ENCODE results near the gene SIRPG. TPM values are rescaled to one million over a fixed set of nuclear protein-coding genes. Genes with fewer than 3 reads are reported as not detected.

The SIRPG gene
- polyA plus RNA-seq, 3 donors, result 0.15 to 0.52 (median 0.51) TPM

DNA sequence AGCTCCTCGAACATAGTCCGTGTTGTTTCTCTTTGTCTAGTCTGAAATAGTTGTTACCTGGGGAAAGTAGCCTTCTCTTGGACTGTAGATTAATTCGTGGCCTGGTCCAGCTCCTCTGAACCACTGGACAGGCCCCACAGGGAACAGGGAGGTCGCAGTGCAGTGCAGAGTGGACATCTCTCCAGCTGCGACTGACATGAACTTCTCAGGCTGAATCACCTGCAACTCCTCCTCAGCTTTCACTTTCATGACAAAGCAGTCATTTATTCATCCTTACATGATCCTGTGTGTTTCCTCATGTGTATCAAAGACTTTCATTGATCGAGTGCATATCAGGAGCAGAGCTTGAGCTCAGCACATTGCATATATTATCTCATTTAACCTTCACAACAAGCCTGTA is 19.1 kb upstream of the SIRPG start:
- H3K9ac ChIP-seq (ENCODE audit: insufficient read depth, low read length, poor library complexity, severe bottlenecking), result no peak overlapping the region
- H3K4me1 ChIP-seq (ENCODE audit: control insufficient read depth in 1 of 2, insufficient read depth in 2 of 2, low read length in 2 of 2), result peaks cover 3 to 9% of the 10 kb centered on the region in 2 donors
- no peak for DNase-seq
- peak overlapping the region in 1 of 7 donors; percentile 54 for H3K27ac Mint-ChIP-seq
- H3K36me3 ChIP-seq (replicated peaks in 1 of 2; ENCODE audit: control insufficient read depth in 1 of 2, insufficient read depth in 2 of 2, low read length in 2 of 2), result no peaks in the 10 kb centered on the region
- intact Hi-C loops (cut with micrococcal nuclease), result no loop called here
- peak overlapping the region in 1 of 2 donors; percentile 3 for H3K4me3 Mint-ChIP-seq
- H3K27me3 Mint-ChIP-seq (ENCODE audit: low read depth in 3 of 3), result peaks cover 1 to 21% (median 14%) of the 10 kb centered on the region in 3 donors
- WGBS (ENCODE audit: insufficient coverage), result 71% methylated on average over 3 of the region's 6 CpGs
- H3K9me3 ChIP-seq (replicated peaks in 1 of 2; ENCODE audit: control insufficient read depth in 1 of 2, insufficient read depth in 1 of 2, low read length in 2 of 2), result no peaks in the 10 kb centered on the region
- no peak for TF ChIP-seq CTCF (IDR thresholded peaks at IDR 0.05)
- no peaks in the 10 kb centered on the region for H3K9me3 Mint-ChIP-seq
- no peak overlapping the region for H3K27ac ChIP-seq (ENCODE audit: low read depth in 1 of 2, low read length in 2 of 2)
- peaks cover 13 to 14% of the 10 kb centered on the region in 2 donors for H3K27me3 ChIP-seq (ENCODE audit: control insufficient read depth in 2 of 2, insufficient read depth in 2 of 2, low read length in 2 of 2)
- peaks cover 10% of the 10 kb centered on the region for H3K4me1 Mint-ChIP-seq
- no peak overlapping the region for H3K4me3 ChIP-seq (replicated peaks in 1 of 3; ENCODE audit: low read depth in 2 of 3, low read length in 3 of 3)
- H4K20me1 ChIP-seq (ENCODE audit: insufficient read depth, low read length), result no peaks in the 10 kb centered on the region
- no peaks in the 10 kb centered on the region for H3K79me2 ChIP-seq (ENCODE audit: insufficient read depth, low read length)
- H3K4me2 ChIP-seq (replicated peaks; ENCODE audit: extremely low read depth, low read length, poor library complexity, severe bottlenecking), result no peak overlapping the region
- peaks cover 0 to 2% of the 10 kb centered on the region in 2 donors for H3K36me3 Mint-ChIP-seq
- no peak overlapping the region for H2AFZ ChIP-seq (ENCODE audit: insufficient read depth, low read depth, low read length, poor library complexity, severe bottlenecking)

GRCh38 chr20:1674990-1675780 is 17.6 kb upstream of the SIRPG start:
- H3K4me3 Mint-ChIP-seq, result no peak overlapping the region
- Histone ChIP-seq H3K27ac (ENCODE audit: low read depth in 1 of 2, low read length in 2 of 2) (no peak overlapping the region), H3K9ac (ENCODE audit: insufficient read depth, low read length, poor library complexity, severe bottlenecking) (no peak overlapping the region), H2AFZ (ENCODE audit: insufficient read depth, low read depth, low read length, poor library complexity, severe bottlenecking) (no peak overlapping the region), H3K9me3 (replicated peaks in 1 of 2; ENCODE audit: control insufficient read depth in 1 of 2, insufficient read depth in 1 of 2, low read length in 2 of 2) (no peaks in the 10 kb centered on the region), H3K4me2 (replicated peaks; ENCODE audit: extremely low read depth, low read length, poor library complexity, severe bottlenecking) (no peak overlapping the region), H3K27me3 (ENCODE audit: control insufficient read depth in 2 of 2, insufficient read depth in 2 of 2, low read length in 2 of 2) (peaks cover 13 to 14% of the 10 kb centered on the region in 2 donors), H3K79me2 (ENCODE audit: insufficient read depth, low read length) (no peaks in the 10 kb centered on the region), H3K4me3 (replicated peaks in 1 of 3; ENCODE audit: low read depth in 2 of 3, low read length in 3 of 3) (no peak overlapping the region), H3K36me3 (replicated peaks in 1 of 2; ENCODE audit: control insufficient read depth in 1 of 2, insufficient read depth in 2 of 2, low read length in 2 of 2) (no peaks in the 10 kb centered on the region), H4K20me1 (ENCODE audit: insufficient read depth, low read length) (no peaks in the 10 kb centered on the region), H3K4me1 (ENCODE audit: control insufficient read depth in 1 of 2, insufficient read depth in 2 of 2, low read length in 2 of 2) (no peaks in the 10 kb centered on the region)
- peaks cover 2% of the 10 kb centered on the region for H3K4me1 Mint-ChIP-seq
- peaks cover 1 to 25% (median 14%) of the 10 kb centered on the region in 3 donors for H3K27me3 Mint-ChIP-seq (ENCODE audit: low read depth in 3 of 3)
- TF ChIP-seq CTCF (IDR thresholded peaks at IDR 0.05), result no peak
- H3K27ac Mint-ChIP-seq, result no peak overlapping the region
- intact Hi-C loops (cut with micrococcal nuclease), result no loop called here
- no peaks in the 10 kb centered on the region for H3K9me3 Mint-ChIP-seq
- H3K36me3 Mint-ChIP-seq, result peaks cover 0 to 2% of the 10 kb centered on the region in 2 donors
- DNase-seq, result no peak
- WGBS (ENCODE audit: insufficient coverage), result 100% methylated on average over 2 of the region's 4 CpGs
